22Rv1 (cell line): ENCODE data around the gene ROR1.

Experiments
- H3K27ac ChIP-seq: fragments of 450-650 bp; 2 replicates; pipeline ENCODE4 v1.5.1; 2017
- CTCF ChIP-seq: fragments of 450-650 bp; IDR thresholded peaks from 2 replicates; pipeline ENCODE4 v1.5.1; 2017; ENCODE audit warnings: mild to moderate bottlenecking
- ZFX ChIP-seq: fragments of 450-650 bp; IDR thresholded peaks from 2 replicates; pipeline ENCODE4 v1.6.1; 2017; ENCODE audit warnings: antibody characterized with exemption, borderline replicate concordance

ROR1 gene

GRCh38 chr1:64087768-64088167 lies 314.0 kb downstream of the ROR1 start:
- no peak for TF ChIP-seq ZFX
- TF ChIP-seq CTCF = no peak
- no peak overlapping the region for H3K27ac ChIP-seq

- no peak overlapping the region for H3K27ac ChIP-seq
Measured at GRCh38 chr1:64090436-64090835, 316.6 kb downstream of the ROR1 start.

GRCh38 chr1:64092851-64093371 lies 319.1 kb downstream of the ROR1 start:
- H3K27ac ChIP-seq = no peak overlapping the region
- no peak for TF ChIP-seq ZFX

More at GRCh38 chr1:64090436-64090835, 316.6 kb downstream of the ROR1 start:
- TF ChIP-seq CTCF (no peak), ZFX (no peak)

GRCh38 chr1:64093941-64094340 lies 320.1 kb downstream of the ROR1 start:
- H3K27ac ChIP-seq = no peak overlapping the region
- no peak for TF ChIP-seq CTCF
- no peak for TF ChIP-seq ZFX

- TF ChIP-seq CTCF (no peak), ZFX (no peak)
- no peak overlapping the region for H3K27ac ChIP-seq
Measured at GRCh38 chr1:64095832-64096231, 322.0 kb downstream of the ROR1 start.

- no peak overlapping the region for H3K27ac ChIP-seq
- TF ChIP-seq ZFX = no peak
- no peak for TF ChIP-seq CTCF
Measured at GRCh38 chr1:64097859-64098258, 324.0 kb downstream of the ROR1 start.

- TF ChIP-seq ZFX = no peak
- TF ChIP-seq CTCF = no peak
- no peak overlapping the region for H3K27ac ChIP-seq
Measured at GRCh38 chr1:64098436-64098835, 324.6 kb downstream of the ROR1 start.
